WI38 (cell line): ENCODE measurements around the gene CD53.

Experiments
- H3K4me3 ChIP-seq: 2 replicates; pipeline ENCODE4 v1.5.1; 2011; ENCODE audit warnings: low read depth, mild to moderate bottlenecking, control low read depth, low read length
- CTCF ChIP-seq: IDR thresholded peaks from 2 replicates; pipeline ENCODE4 v1.5.1; 2012; ENCODE audit warnings: low read depth, mild to moderate bottlenecking, control low read depth, low read length

Gene CD53

GRCh38 chr1:110902820-110903463, 30.0 kb downstream of the CD53 start:
- no peak overlapping the region for H3K4me3 ChIP-seq
- TF ChIP-seq CTCF, result no peak

- no peak overlapping the region for H3K4me3 ChIP-seq
- TF ChIP-seq CTCF, result no peak
Measured at GRCh38 chr1:110903853-110904500, 31.0 kb downstream of the CD53 start.

- TF ChIP-seq CTCF, result no peak
- no peak overlapping the region for H3K4me3 ChIP-seq
Measured at GRCh38 chr1:110912784-110913183, 39.8 kb downstream of the CD53 start.

- TF ChIP-seq CTCF, result no peak
- no peak overlapping the region for H3K4me3 ChIP-seq
Measured at GRCh38 chr1:110914676-110915075, 41.7 kb downstream of the CD53 start.

- no peak overlapping the region for H3K4me3 ChIP-seq
- TF ChIP-seq CTCF, result no peak
Measured at GRCh38 chr1:110915804-110916203, 42.9 kb downstream of the CD53 start.

- TF ChIP-seq CTCF, result no peak
- no peak overlapping the region for H3K4me3 ChIP-seq
Measured at GRCh38 chr1:110916274-110916668, 43.3 kb downstream of the CD53 start.

GRCh38 chr1:110916669-110917306, 43.8 kb downstream of the CD53 start:
- peak overlapping the region; percentile 31 for H3K4me3 ChIP-seq
- no peak for TF ChIP-seq CTCF
